Naive thymus-derived CD8-positive, alpha-beta T cell (primary cell): ENCODE results near the gene AARS2. TPM values are rescaled to one million over a fixed set of nuclear protein-coding genes. Genes with fewer than 3 reads are reported as not detected.
A peak's percentile ranks its signal among the peaks of the same experiment; 100 is the strongest.

Experiments used
- ATAC-seq, 2 donors: fragments of 150-1000 bp; cut with Tn5 transposase in 1 of 2; sonication (Bioruptor Pico), chemical (Tn5 transposase) in 1 of 2; 1 replicate in 1 of 2; 2 replicates in 1 of 2; pipeline ENCODE4 v1.10.0; 2021; ENCODE audit warnings: mild to moderate bottlenecking in 2 of 2, moderate library complexity in 2 of 2
- POLR2A ChIA-PET: fragments of 350-600 bp; sonication (Branson Sonifier 250); formaldehyde crosslinking; loops from one replicate; lab custom pipeline; 2021; ENCODE audit warnings: antibody characterized with exemption; lab: Charles Lee
- DNase-seq, 10 donors: peaks; one replicate each; pipeline versions ENCODE4 v3.0.0 to v3.0.0-alpha.2; 2020 to 2022
- H3K27ac Mint-ChIP-seq, 10 donors: one replicate each; pipeline ENCODE4 v1.8.0; 2020 to 2022; ENCODE audit warnings: mild to moderate bottlenecking in 10 of 10, mixed read lengths in 10 of 10, moderate library complexity in 4 of 10, inconsistent platforms in 1 of 10
- H3K27me3 Mint-ChIP-seq, 5 donors: one replicate each; pipeline ENCODE4 v1.8.0; 2021 to 2022; ENCODE audit warnings: mixed read lengths in 5 of 5
- H3K36me3 Mint-ChIP-seq, 3 donors: one replicate each; pipeline ENCODE4 v1.8.0; 2020 to 2022; ENCODE audit warnings: mixed read lengths in 3 of 3, mild to moderate bottlenecking in 2 of 3, inconsistent platforms in 1 of 3
- H3K4me1 Mint-ChIP-seq, 4 donors: one replicate each; pipeline ENCODE4 v1.8.0; 2021 to 2022; ENCODE audit warnings: mixed read lengths in 4 of 4
- H3K4me3 Mint-ChIP-seq, 10 donors: one replicate each; pipeline ENCODE4 v1.8.0; 2020 to 2022; ENCODE audit warnings: mild to moderate bottlenecking in 10 of 10, mixed read lengths in 10 of 10, moderate library complexity in 6 of 10, inconsistent platforms in 1 of 10
- H3K9me3 Mint-ChIP-seq, 9 donors: one replicate each; pipeline ENCODE4 v1.8.0; 2020 to 2022; ENCODE audit warnings: mixed read lengths in 9 of 9, mild to moderate bottlenecking in 3 of 9, inconsistent platforms in 1 of 9, moderate library complexity in 1 of 9
- polyA plus RNA-seq, 3 donors: library from polyadenylated mRNA; unstranded; fragments of 300-500 nt; fragmentation: Illumina TruSeq; gene quantifications; one replicate each; pipeline ENCODE4 v1.2.3, GENCODE V29; 2021
- total RNA-seq, 8 experiments: library from RNA in 2 of 8; stranded (reverse) in 2 of 8; gene quantifications; one replicate each; pipeline ENCODE4 v1.2.3 and lab custom pipeline; 2021 to 2026

The AARS2 gene
- total and polyA plus RNA-seq, 5 experiments from 2014 or later = 5.2 to 24.1 (median 13.5) TPM

GRCh38 chr6:44297063-44298038, 15.8 kb downstream of the AARS2 start:
- H3K27me3 Mint-ChIP-seq = peaks cover 18 to 46% (median 34%) of the 10 kb centered on the region in 5 donors
- POLR2A ChIA-PET = interaction anchor here (1.1 to 1.2 kb wide), 2 partner anchors 10 to 60 kb away, joined by 3 to 4 read pairs; no protein-coding TSS in a partner anchor
- H3K4me1 Mint-ChIP-seq = peaks cover 5 to 26% (median 13%) of the 10 kb centered on the region in 4 donors

GRCh38 chr6:44294832-44295791, 18.0 kb downstream of the AARS2 start:
- Mint-ChIP-seq H3K4me1 (peaks cover 5 to 26% (median 13%) of the 10 kb centered on the region in 4 donors), H3K36me3 (peaks cover 0 to 10% (median 2%) of the 10 kb centered on the region in 3 donors), H3K27me3 (peaks cover 31 to 68% (median 53%) of the 10 kb centered on the region in 5 donors), H3K4me3 (no peak overlapping the region), H3K9me3 (no peaks in the 10 kb centered on the region), H3K27ac (no peak overlapping the region)
- ATAC-seq = no peak
- POLR2A ChIA-PET = no interaction called here
- DNase-seq = peak in 1 of 10 donors; percentile 52

More at GRCh38 chr6:44297063-44298038, 15.8 kb downstream of the AARS2 start:
- Mint-ChIP-seq H3K36me3 (peaks cover 0 to 28% (median 6%) of the 10 kb centered on the region in 3 donors), H3K4me3 (peak overlapping the region; percentile 49 to 79 (median 63)), H3K9me3 (no peaks in the 10 kb centered on the region), H3K27ac (no peak overlapping the region)
- peak; percentile 87 for ATAC-seq
- DNase-seq = peak; percentile 15 to 78 (median 53)

- no peak overlapping the region for H3K4me3 Mint-ChIP-seq
- peaks cover 4 to 15% (median 8%) of the 10 kb centered on the region in 4 donors for H3K4me1 Mint-ChIP-seq
- POLR2A ChIA-PET = interaction anchor here (0.7 kb wide), 1 partner anchor 17 kb away, joined by 8 read pairs; no protein-coding TSS in a partner anchor
- H3K36me3 Mint-ChIP-seq = peaks cover 0 to 5% (median 0%) of the 10 kb centered on the region in 3 donors
- no peak for ATAC-seq
- no peak overlapping the region for H3K27ac Mint-ChIP-seq
- peaks cover 38 to 82% (median 63%) of the 10 kb centered on the region in 5 donors for H3K27me3 Mint-ChIP-seq
- no peaks in the 10 kb centered on the region for H3K9me3 Mint-ChIP-seq
- no peak for DNase-seq
These were observed 20.3 kb downstream of the AARS2 start for GRCh38 chr6:44292661-44293365.

- Mint-ChIP-seq H3K27me3 (peaks cover 45 to 90% (median 71%) of the 10 kb centered on the region in 5 donors), H3K27ac (no peak overlapping the region), H3K4me1 (peaks cover 2 to 10% (median 7%) of the 10 kb centered on the region in 4 donors), H3K9me3 (no peaks in the 10 kb centered on the region), H3K36me3 (peaks cover 0 to 5% (median 0%) of the 10 kb centered on the region in 3 donors), H3K4me3 (no peak overlapping the region)
- ATAC-seq = no peak
- POLR2A ChIA-PET = no interaction called here
- no peak for DNase-seq
These were observed 21.3 kb downstream of the AARS2 start for GRCh38 chr6:44291841-44292240.

GRCh38 chr6:44289726-44290260, 23.4 kb downstream of the AARS2 start:
- ATAC-seq = no peak
- peaks cover 0 to 6% (median 0%) of the 10 kb centered on the region in 4 donors for H3K4me1 Mint-ChIP-seq

GRCh38 chr6:44286747-44287146, 26.4 kb downstream of the AARS2 start:
- Mint-ChIP-seq H3K4me1 (peaks cover 0 to 6% (median 0%) of the 10 kb centered on the region in 4 donors), H3K27me3 (peaks cover 40 to 79% (median 71%) of the 10 kb centered on the region in 5 donors), H3K4me3 (no peak overlapping the region), H3K27ac (no peak overlapping the region), H3K36me3 (peaks cover 0 to 3% (median 2%) of the 10 kb centered on the region in 3 donors), H3K9me3 (no peaks in the 10 kb centered on the region)
- ATAC-seq (no peak), DNase-seq (no peak)
- POLR2A ChIA-PET = no interaction called here

More at GRCh38 chr6:44289726-44290260, 23.4 kb downstream of the AARS2 start:
- H3K4me3 Mint-ChIP-seq = no peak overlapping the region
- H3K36me3 Mint-ChIP-seq = peaks cover 0 to 4% (median 3%) of the 10 kb centered on the region in 3 donors
- H3K9me3 Mint-ChIP-seq = no peaks in the 10 kb centered on the region
- H3K27me3 Mint-ChIP-seq = peaks cover 44 to 90% (median 76%) of the 10 kb centered on the region in 5 donors
- peak overlapping the region in 1 of 10 donors; percentile 2 for H3K27ac Mint-ChIP-seq
- POLR2A ChIA-PET = interaction anchor here (0.6 to 0.7 kb wide), 2 partner anchors 15 to 849 kb away, joined by 3 to 5 read pairs; no protein-coding TSS in a partner anchor
- no peak for DNase-seq

GRCh38 chr6:44286285-44286565, 26.9 kb downstream of the AARS2 start:
- H3K36me3 Mint-ChIP-seq = peaks cover 0 to 3% (median 2%) of the 10 kb centered on the region in 3 donors
- peaks cover 37 to 74% (median 66%) of the 10 kb centered on the region in 5 donors for H3K27me3 Mint-ChIP-seq
- no peak for ATAC-seq
- no peak overlapping the region for H3K27ac Mint-ChIP-seq
- POLR2A ChIA-PET = no interaction called here
- H3K4me3 Mint-ChIP-seq = no peak overlapping the region
- H3K9me3 Mint-ChIP-seq = no peaks in the 10 kb centered on the region
- peaks cover 0 to 6% (median 0%) of the 10 kb centered on the region in 4 donors for H3K4me1 Mint-ChIP-seq
- DNase-seq = no peak

- DNase-seq = no peak
- ATAC-seq = no peak
- POLR2A ChIA-PET = no interaction called here
- Mint-ChIP-seq H3K4me3 (no peak overlapping the region), H3K27me3 (peaks cover 36 to 69% (median 63%) of the 10 kb centered on the region in 5 donors), H3K36me3 (peaks cover 0 to 3% (median 2%) of the 10 kb centered on the region in 3 donors), H3K4me1 (peaks cover 0 to 6% (median 0%) of the 10 kb centered on the region in 4 donors), H3K9me3 (no peaks in the 10 kb centered on the region), H3K27ac (no peak overlapping the region)
These were observed 27.4 kb downstream of the AARS2 start for GRCh38 chr6:44285552-44286284.

GRCh38 chr6:44284867-44285266, 28.3 kb downstream of the AARS2 start:
- no peak overlapping the region for H3K4me3 Mint-ChIP-seq
- peaks cover 0 to 6% (median 0%) of the 10 kb centered on the region in 4 donors for H3K4me1 Mint-ChIP-seq
- DNase-seq (no peak), ATAC-seq (no peak)
- H3K27ac Mint-ChIP-seq = no peak overlapping the region
- POLR2A ChIA-PET = no interaction called here
- peaks cover 30 to 68% (median 54%) of the 10 kb centered on the region in 5 donors for H3K27me3 Mint-ChIP-seq
- H3K36me3 Mint-ChIP-seq = peaks cover 0 to 3% (median 2%) of the 10 kb centered on the region in 3 donors
- H3K9me3 Mint-ChIP-seq = no peaks in the 10 kb centered on the region

- POLR2A ChIA-PET = no interaction called here
- ATAC-seq = no peak
- DNase-seq = no peak
- H3K27me3 Mint-ChIP-seq = peaks cover 29 to 70% (median 53%) of the 10 kb centered on the region in 5 donors
- H3K4me3 Mint-ChIP-seq = no peak overlapping the region
- no peak overlapping the region for H3K27ac Mint-ChIP-seq
- H3K4me1 Mint-ChIP-seq = peaks cover 0 to 6% (median 0%) of the 10 kb centered on the region in 4 donors
- no peaks in the 10 kb centered on the region for H3K9me3 Mint-ChIP-seq
- H3K36me3 Mint-ChIP-seq = peaks cover 0 to 3% (median 2%) of the 10 kb centered on the region in 3 donors
These were observed 29.0 kb downstream of the AARS2 start for GRCh38 chr6:44284121-44284520.
